WERI-Rb-1 (cell line): ENCODE results near the gene TTC7B.

Experiments
- DNase-seq: peaks from one replicate; pipeline ENCODE4 v3.0.0-alpha.2; 2020
- H3K27ac ChIP-seq: fragments of 250-450 bp; sonication (Bioruptor Pico); 2 replicates; pipeline ENCODE4 v1.5.1; 2020; ENCODE audit warnings: mild to moderate bottlenecking, moderate library complexity
- H3K27me3 ChIP-seq: fragments of 250-450 bp; sonication (Bioruptor Pico); 2 replicates; pipeline ENCODE4 v1.5.1; 2021; ENCODE audit warnings: mild to moderate bottlenecking, low read depth, moderate library complexity; ENCODE audit not compliant: insufficient read depth, severe bottlenecking
- H3K36me3 ChIP-seq: fragments of 250-450 bp; sonication (Bioruptor Pico); 2 replicates; pipeline ENCODE4 v1.5.1; 2020; ENCODE audit warnings: mild to moderate bottlenecking, moderate library complexity
- H3K4me3 ChIP-seq: 2 replicates; pipeline ENCODE4 v1.5.1; 2011; ENCODE audit warnings: low read depth, mild to moderate bottlenecking, control low read depth, low read length
- H3K9me3 ChIP-seq: fragments of 250-450 bp; sonication (Bioruptor Pico); 2 replicates; pipeline ENCODE4 v1.5.1; 2021; ENCODE audit warnings: mild to moderate bottlenecking, moderate library complexity; ENCODE audit not compliant: severe bottlenecking
- CTCF ChIP-seq: IDR thresholded peaks from 2 replicates; pipeline ENCODE4 v1.5.1; 2011; ENCODE audit warnings: low read depth, mild to moderate bottlenecking, control low read depth, inconsistent platforms, low read length

The TTC7B gene

DNA sequence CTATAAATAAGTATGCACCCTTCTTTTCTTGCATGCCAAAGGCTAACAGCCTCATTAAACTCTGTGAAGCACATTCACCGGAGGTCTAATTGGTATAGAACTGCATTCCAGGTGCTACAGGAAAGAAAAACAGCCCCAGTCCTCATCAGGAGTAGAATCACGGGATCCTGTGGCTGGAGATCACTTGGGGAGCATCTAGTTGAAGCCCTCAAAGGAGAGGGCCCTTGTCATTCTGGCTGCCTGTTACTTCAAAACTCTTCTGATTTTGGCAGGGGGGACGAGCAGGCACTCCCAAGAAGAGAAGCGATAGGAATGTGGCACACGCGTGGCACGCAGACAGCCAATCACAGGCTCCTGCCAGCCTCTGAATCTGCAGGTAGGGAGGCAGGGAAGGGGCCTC lies 154.4 kb downstream of the TTC7B start:
- DNase-seq: no peak
- TF ChIP-seq CTCF: no peak
- H3K27me3 ChIP-seq: no peaks in the 10 kb centered on the region
- H3K9me3 ChIP-seq: no peaks in the 10 kb centered on the region
- peaks cover 55% of the 10 kb centered on the region for H3K36me3 ChIP-seq
- H3K4me3 ChIP-seq: no peak overlapping the region
- H3K27ac ChIP-seq: no peak overlapping the region

- TF ChIP-seq CTCF: no peak
- no peak for DNase-seq
Measured at GRCh38 chr14:90660865-90661570, 155.2 kb downstream of the TTC7B start.

GRCh38 chr14:90659156-90659555 lies 157.1 kb downstream of the TTC7B start:
- no peak overlapping the region for H3K4me3 ChIP-seq
- TF ChIP-seq CTCF: no peak
- H3K9me3 ChIP-seq: no peaks in the 10 kb centered on the region
- H3K36me3 ChIP-seq: peaks cover 75% of the 10 kb centered on the region
- no peaks in the 10 kb centered on the region for H3K27me3 ChIP-seq
- H3K27ac ChIP-seq: no peak overlapping the region
- DNase-seq: no peak

More at GRCh38 chr14:90660865-90661570, 155.2 kb downstream of the TTC7B start:
- Histone ChIP-seq H3K36me3 (peaks cover 61% of the 10 kb centered on the region), H3K9me3 (no peaks in the 10 kb centered on the region), H3K27ac (no peak overlapping the region), H3K4me3 (no peak overlapping the region), H3K27me3 (no peaks in the 10 kb centered on the region)

DNA sequence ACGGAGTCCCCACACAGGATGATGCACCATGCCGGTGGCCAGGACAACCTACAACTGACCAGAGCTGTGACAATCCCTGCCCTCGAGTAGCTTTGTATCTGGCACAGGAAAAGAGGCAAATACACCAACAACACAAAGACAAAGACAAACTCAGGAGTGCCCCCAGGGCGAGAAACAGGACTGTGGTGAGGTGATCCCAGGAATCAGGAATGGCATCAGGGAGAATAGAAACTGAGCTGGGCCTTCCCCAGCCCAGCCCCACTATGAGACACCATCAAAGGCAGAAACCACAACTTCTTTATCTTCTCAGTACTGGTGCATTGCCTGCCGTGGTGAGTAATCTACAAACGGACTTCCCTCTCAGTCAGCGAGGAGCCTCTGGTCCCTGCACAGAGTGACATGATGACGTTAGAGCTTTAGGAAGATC lies 157.7 kb downstream of the TTC7B start:
- Histone ChIP-seq H3K36me3 (peaks cover 75% of the 10 kb centered on the region), H3K4me3 (no peak overlapping the region), H3K27me3 (no peaks in the 10 kb centered on the region), H3K27ac (no peak overlapping the region), H3K9me3 (no peaks in the 10 kb centered on the region)
- no peak for DNase-seq
- no peak for TF ChIP-seq CTCF

DNA sequence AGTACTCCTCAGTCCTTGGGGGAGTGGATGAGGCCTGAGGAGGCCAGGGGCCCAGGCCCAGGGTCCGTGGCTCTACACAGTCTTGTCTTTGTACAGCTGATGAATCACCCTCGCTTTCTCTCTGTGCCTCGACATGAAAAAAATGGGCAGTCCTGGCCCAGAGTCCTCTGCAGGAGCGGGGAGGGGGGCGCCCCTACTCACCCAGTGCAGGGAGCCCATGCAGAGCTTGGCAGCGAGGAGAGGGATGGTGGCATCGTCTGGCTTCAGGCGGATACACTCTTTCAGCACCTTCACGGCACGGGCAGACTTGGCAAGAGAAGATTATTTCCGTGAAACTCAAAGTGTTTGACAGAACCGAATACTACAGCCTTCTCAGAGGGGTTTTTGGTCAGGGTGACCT lies 159.3 kb downstream of the TTC7B start:
- Histone ChIP-seq H3K27ac (no peak overlapping the region), H3K4me3 (no peak overlapping the region), H3K36me3 (peaks cover 83% of the 10 kb centered on the region), H3K27me3 (no peaks in the 10 kb centered on the region), H3K9me3 (no peaks in the 10 kb centered on the region)
- no peak for DNase-seq
- TF ChIP-seq CTCF: no peak

GRCh38 chr14:90655829-90656228 lies 160.4 kb downstream of the TTC7B start:
- H3K36me3 ChIP-seq: peaks cover 84% of the 10 kb centered on the region

More at GRCh38 chr14:90655829-90656228, 160.4 kb downstream of the TTC7B start:
- no peak for TF ChIP-seq CTCF
- Histone ChIP-seq H3K4me3 (no peak overlapping the region), H3K27ac (no peak overlapping the region), H3K9me3 (no peaks in the 10 kb centered on the region), H3K27me3 (no peaks in the 10 kb centered on the region)
- no peak for DNase-seq
